Muscle layer of duodenum (tissue), 2 donors: Measurements from ENCODE around the gene SCAPER.

Experiments
- H3K27ac ChIP-seq: one replicate; pipeline ENCODE4 v1.7.0; 2013; ENCODE audit warnings: mild to moderate bottlenecking, low read length
- H3K27me3 ChIP-seq: one replicate; pipeline ENCODE4 v1.7.0; 2013; ENCODE audit warnings: low read depth, mild to moderate bottlenecking, control low read depth, low read length
- H3K36me3 ChIP-seq, 2 donors: one replicate each; pipeline ENCODE4 v1.7.0; 2013; ENCODE audit warnings: low read length in 2 of 2, control low read depth in 1 of 2, mild to moderate bottlenecking in 1 of 2; ENCODE audit not compliant: insufficient read depth in 2 of 2, control insufficient read depth in 1 of 2
- H3K4me1 ChIP-seq, 2 donors: one replicate each; pipeline ENCODE4 v1.7.0; 2013; ENCODE audit warnings: low read length in 2 of 2, mild to moderate bottlenecking in 2 of 2, control low read depth in 1 of 2, moderate library complexity in 1 of 2; ENCODE audit not compliant: insufficient read depth in 2 of 2, control insufficient read depth in 1 of 2
- H3K4me3 ChIP-seq, 2 donors: one replicate each; pipeline ENCODE4 v1.7.0; 2013; ENCODE audit warnings: low read length in 2 of 2, low read depth in 1 of 2, mild to moderate bottlenecking in 1 of 2
- H3K9me3 ChIP-seq, 2 donors: one replicate each; pipeline ENCODE4 v1.7.0; 2013; ENCODE audit warnings: low read length in 2 of 2, control low read depth in 1 of 2, mild to moderate bottlenecking in 1 of 2; ENCODE audit not compliant: control insufficient read depth in 1 of 2
- donor health status: healthy.

Gene SCAPER

GRCh38 chr15:76905013-76905839, at the start of gene SCAPER:
Gene SCAPER (minus strand): TSS chr15:76905340. CDS start chr15:76883817, 21,523 bp downstream.
- Histone ChIP-seq H3K27me3 (no peaks in the 10 kb centered on the region), H3K4me1 (peaks cover 13 to 14% of the 10 kb centered on the region in 2 donors), H3K4me3 (peak within 1 kb of the TSS; percentile 67 to 88), H3K36me3 (no peaks in the 10 kb centered on the region), H3K27ac (peak within 1 kb of the TSS; percentile 64), H3K9me3 (no peaks in the 10 kb centered on the region)

- no peak overlapping the region for H3K4me3 ChIP-seq
- H3K4me1 ChIP-seq, result no peaks in the 10 kb centered on the region
- peaks cover 6 to 10% of the 10 kb centered on the region in 2 donors for H3K36me3 ChIP-seq
- no peak overlapping the region for H3K27ac ChIP-seq
- H3K9me3 ChIP-seq, result no peaks in the 10 kb centered on the region
- H3K27me3 ChIP-seq, result no peaks in the 10 kb centered on the region
Measured at GRCh38 chr15:76954744-76955143, 49.6 kb upstream of the SCAPER start.

- no peaks in the 10 kb centered on the region for H3K27me3 ChIP-seq
- H3K27ac ChIP-seq, result no peak overlapping the region
- peaks cover 6 to 15% of the 10 kb centered on the region in 2 donors for H3K36me3 ChIP-seq
- H3K9me3 ChIP-seq, result no peaks in the 10 kb centered on the region
- H3K4me3 ChIP-seq, result no peak overlapping the region
- H3K4me1 ChIP-seq, result no peaks in the 10 kb centered on the region
Measured at GRCh38 chr15:76953913-76954312, 48.8 kb upstream of the SCAPER start.

GRCh38 chr15:76951220-76951619, 46.1 kb upstream of the SCAPER start:
- Histone ChIP-seq H3K4me1 (no peaks in the 10 kb centered on the region), H3K9me3 (no peaks in the 10 kb centered on the region), H3K27ac (no peak overlapping the region), H3K36me3 (peaks cover 17 to 19% of the 10 kb centered on the region in 2 donors), H3K27me3 (no peaks in the 10 kb centered on the region), H3K4me3 (no peak overlapping the region)

GRCh38 chr15:76947454-76947853, 42.3 kb upstream of the SCAPER start:
- H3K27ac ChIP-seq, result no peak overlapping the region
- H3K9me3 ChIP-seq, result no peaks in the 10 kb centered on the region
- H3K4me3 ChIP-seq, result no peak overlapping the region
- H3K36me3 ChIP-seq, result peaks cover 19 to 20% of the 10 kb centered on the region in 2 donors
- H3K4me1 ChIP-seq, result peaks cover 0 to 5% of the 10 kb centered on the region in 2 donors
- no peaks in the 10 kb centered on the region for H3K27me3 ChIP-seq

GRCh38 chr15:76945494-76946093, 40.5 kb upstream of the SCAPER start:
- Histone ChIP-seq H3K9me3 (no peaks in the 10 kb centered on the region), H3K4me3 (no peak overlapping the region), H3K4me1 (peaks cover 0 to 5% of the 10 kb centered on the region in 2 donors), H3K36me3 (peaks cover 10 to 15% of the 10 kb centered on the region in 2 donors), H3K27me3 (no peaks in the 10 kb centered on the region), H3K27ac (no peak overlapping the region)

- peaks cover 8 to 10% of the 10 kb centered on the region in 2 donors for H3K36me3 ChIP-seq
- no peak overlapping the region for H3K27ac ChIP-seq
- no peak overlapping the region for H3K4me3 ChIP-seq
- no peaks in the 10 kb centered on the region for H3K27me3 ChIP-seq
- H3K4me1 ChIP-seq, result peaks cover 0 to 5% of the 10 kb centered on the region in 2 donors
- H3K9me3 ChIP-seq, result no peaks in the 10 kb centered on the region
Measured at GRCh38 chr15:76942331-76942730, 37.2 kb upstream of the SCAPER start.

GRCh38 chr15:76941636-76942035, 36.5 kb upstream of the SCAPER start:
- Histone ChIP-seq H3K27me3 (no peaks in the 10 kb centered on the region), H3K4me3 (no peak overlapping the region), H3K9me3 (no peaks in the 10 kb centered on the region), H3K4me1 (peaks cover 0 to 5% of the 10 kb centered on the region in 2 donors), H3K27ac (no peak overlapping the region), H3K36me3 (peaks cover 8 to 10% of the 10 kb centered on the region in 2 donors)

- H3K27me3 ChIP-seq, result no peaks in the 10 kb centered on the region
- no peaks in the 10 kb centered on the region for H3K4me1 ChIP-seq
- H3K36me3 ChIP-seq, result peaks cover 11 to 13% of the 10 kb centered on the region in 2 donors
- no peaks in the 10 kb centered on the region for H3K9me3 ChIP-seq
- no peak overlapping the region for H3K27ac ChIP-seq
- H3K4me3 ChIP-seq, result no peak overlapping the region
Measured at GRCh38 chr15:76939715-76940114, 34.6 kb upstream of the SCAPER start.

- Histone ChIP-seq H3K4me1 (no peaks in the 10 kb centered on the region), H3K4me3 (no peak overlapping the region), H3K27ac (no peak overlapping the region), H3K36me3 (peaks cover 11 to 13% of the 10 kb centered on the region in 2 donors), H3K9me3 (no peaks in the 10 kb centered on the region), H3K27me3 (no peaks in the 10 kb centered on the region)
Measured at GRCh38 chr15:76938752-76939151, 33.6 kb upstream of the SCAPER start.

- Histone ChIP-seq H3K9me3 (no peaks in the 10 kb centered on the region), H3K27ac (no peak overlapping the region), H3K36me3 (peaks cover 13% of the 10 kb centered on the region in 2 donors), H3K4me1 (peaks cover 0 to 12% of the 10 kb centered on the region in 2 donors), H3K27me3 (no peaks in the 10 kb centered on the region), H3K4me3 (no peak overlapping the region)
Measured at GRCh38 chr15:76936671-76937070, 31.5 kb upstream of the SCAPER start.
